Mesodermal cell (in vitro differentiated cells): ENCODE measurements around the gene SMTN.
"Not testable (repeated sequence)": the region's sequence is repeated elsewhere in the genome, so short reads cannot be mapped to it uniquely, and the experiment has no call there.

Experiments used
- H3K27ac ChIP-seq: 2 replicates; pipeline ENCODE4 v1.7.0; 2013; ENCODE audit warnings: mild to moderate bottlenecking, low read depth, low read length, moderate library complexity; ENCODE audit not compliant: severe bottlenecking
- H3K36me3 ChIP-seq: 2 replicates; pipeline ENCODE4 v1.7.1; 2013; ENCODE audit warnings: mild to moderate bottlenecking, low read length, moderate library complexity; ENCODE audit not compliant: control insufficient read depth, insufficient read depth
- H3K4me1 ChIP-seq: one replicate; pipeline ENCODE4 v1.7.1; 2013; ENCODE audit warnings: mild to moderate bottlenecking, low read length; ENCODE audit not compliant: insufficient read depth, control insufficient read depth, poor library complexity, severe bottlenecking
- H3K4me3 ChIP-seq: 2 replicates; pipeline ENCODE4 v1.7.0; 2013; ENCODE audit warnings: low read length, control low read depth, mild to moderate bottlenecking; ENCODE audit not compliant: insufficient read depth, poor library complexity, severe bottlenecking; ENCODE audit errors: extremely low read depth
- H3K9me3 ChIP-seq: 2 replicates; pipeline ENCODE4 v1.7.1; 2013; ENCODE audit warnings: mild to moderate bottlenecking, low read length, moderate library complexity; ENCODE audit not compliant: control insufficient read depth
- WGBS, 2 experiments: methylation state at CpG; one replicate each; pipeline ENCODE4 v1.1.5; 2013; ENCODE audit warnings: missing lambda C conversion rate in 2 of 2; ENCODE audit not compliant: insufficient coverage in 2 of 2; 5-methylcytosine and 5-hydroxymethylcytosine counted together

SMTN gene

DNA sequence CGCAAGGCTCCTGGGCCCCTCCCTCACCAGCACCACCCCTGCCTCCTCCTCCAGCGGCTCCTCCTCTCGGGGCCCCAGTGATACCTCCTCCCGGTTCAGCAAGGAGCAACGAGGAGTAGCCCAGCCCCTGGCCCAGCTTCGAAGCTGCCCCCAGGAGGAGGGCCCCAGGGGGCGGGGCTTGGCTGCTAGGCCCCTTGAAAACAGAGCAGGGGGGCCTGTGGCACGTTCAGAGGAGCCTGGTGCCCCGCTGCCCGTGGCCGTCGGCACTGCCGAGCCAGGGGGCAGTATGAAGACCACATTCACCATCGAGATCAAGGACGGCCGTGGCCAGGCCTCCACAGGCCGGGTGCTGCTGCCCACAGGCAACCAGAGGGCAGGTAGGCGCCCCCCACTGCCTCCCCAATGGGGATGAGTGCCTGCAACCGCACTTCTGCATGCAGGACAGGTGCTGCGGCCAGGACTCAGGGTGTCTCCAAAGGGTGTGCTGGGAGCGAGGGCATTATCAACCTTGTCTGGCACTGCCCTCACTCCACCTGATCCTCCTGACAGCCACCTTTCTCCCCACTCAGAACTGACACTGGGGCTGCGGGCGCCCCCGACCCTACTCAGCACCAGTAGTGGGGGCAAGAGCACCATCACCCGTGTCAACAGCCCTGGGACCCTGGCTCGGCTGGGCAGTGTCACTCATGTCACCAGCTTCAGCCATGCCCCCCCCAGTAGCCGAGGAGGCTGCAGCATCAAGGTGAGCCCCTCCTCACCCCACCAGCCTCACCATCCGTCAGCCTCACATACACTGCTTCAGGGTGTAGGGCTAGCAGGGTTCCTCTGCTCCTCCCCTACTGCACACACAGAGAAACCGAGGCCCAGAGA is 10.2 kb downstream of the SMTN start:
- Histone ChIP-seq H3K27ac (no peak overlapping the region), H3K4me1 (no peaks in the 10 kb centered on the region), H3K9me3 (no peaks in the 10 kb centered on the region), H3K4me3 (no peak overlapping the region), H3K36me3 (peaks cover 83% of the 10 kb centered on the region)
- WGBS, 2 experiments, result 79 to 85% methylated on average over 19 to 23 of the region's 29 CpGs

DNA sequence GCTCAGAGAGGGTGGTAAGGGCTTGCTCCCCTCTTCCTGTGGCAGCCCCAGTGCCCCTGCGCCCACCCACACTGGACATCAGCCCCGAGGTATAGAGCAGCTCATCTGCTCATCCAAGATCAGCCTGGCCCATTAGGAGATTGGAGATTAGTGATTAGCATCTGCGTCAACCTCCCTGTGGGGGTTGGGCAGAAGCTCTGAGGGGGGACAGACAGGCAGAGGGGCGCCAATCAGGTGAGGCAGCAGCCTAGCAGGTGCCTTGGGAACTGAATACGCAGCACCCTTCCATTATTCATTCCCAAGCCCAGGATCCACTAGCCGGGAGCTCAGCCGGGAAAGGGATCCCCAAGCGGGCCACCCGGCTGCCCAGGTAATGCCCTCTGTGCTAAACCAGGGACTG is 11.0 kb downstream of the SMTN start:
- H3K4me1 ChIP-seq, result no peaks in the 10 kb centered on the region
- peaks cover 91% of the 10 kb centered on the region for H3K36me3 ChIP-seq
- no peak overlapping the region for H3K4me3 ChIP-seq
- no peak overlapping the region for H3K27ac ChIP-seq
- H3K9me3 ChIP-seq, result no peaks in the 10 kb centered on the region
- WGBS, 2 experiments, result 97% methylated on average over 6 to 7 of the region's 9 CpGs

DNA sequence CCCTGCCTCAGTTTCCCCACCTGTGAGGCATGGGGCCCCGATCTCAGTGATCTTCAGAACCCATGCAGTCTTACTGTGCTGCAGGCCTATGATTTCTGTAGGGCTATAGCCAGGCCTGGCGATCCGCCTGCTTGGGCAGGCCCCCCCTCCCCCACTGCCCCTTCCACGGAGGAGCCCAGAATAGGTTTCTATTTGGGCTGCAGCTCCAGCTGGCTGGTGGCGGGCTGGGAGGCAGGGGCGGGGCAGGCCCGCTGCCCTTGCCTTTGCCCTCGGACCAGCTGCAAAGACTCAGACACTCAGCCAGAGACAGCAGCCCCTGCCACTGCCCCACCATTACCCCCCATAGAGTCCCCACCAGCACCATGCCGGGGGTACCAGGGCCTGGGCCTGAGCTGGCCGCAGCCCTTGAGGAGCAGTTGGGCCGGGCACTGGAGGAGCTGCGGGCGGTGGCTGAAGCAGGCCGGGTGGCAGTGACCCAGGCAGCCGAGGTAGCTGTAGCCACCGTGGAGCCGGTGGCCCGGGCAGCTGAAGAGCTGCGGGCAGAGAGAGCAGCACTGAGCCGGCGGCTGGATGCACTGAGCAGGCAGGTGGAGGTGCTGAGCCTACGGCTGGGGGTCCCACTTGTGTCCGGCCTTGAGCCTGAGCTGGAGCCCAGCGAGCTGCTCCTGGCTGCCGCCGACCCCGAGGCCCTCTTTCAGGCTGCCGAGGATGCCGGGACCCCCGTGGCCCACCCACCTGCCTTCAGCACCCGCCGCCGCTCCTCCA is 12.2 kb downstream of the SMTN start:
- no peak overlapping the region for H3K27ac ChIP-seq
- H3K4me3 ChIP-seq, result no peak overlapping the region
- WGBS, 2 experiments, result 96% methylated on average over 14 to 26 of the region's 33 CpGs
- no peaks in the 10 kb centered on the region for H3K4me1 ChIP-seq
- no peaks in the 10 kb centered on the region for H3K9me3 ChIP-seq
- peaks cover 92% of the 10 kb centered on the region for H3K36me3 ChIP-seq

DNA sequence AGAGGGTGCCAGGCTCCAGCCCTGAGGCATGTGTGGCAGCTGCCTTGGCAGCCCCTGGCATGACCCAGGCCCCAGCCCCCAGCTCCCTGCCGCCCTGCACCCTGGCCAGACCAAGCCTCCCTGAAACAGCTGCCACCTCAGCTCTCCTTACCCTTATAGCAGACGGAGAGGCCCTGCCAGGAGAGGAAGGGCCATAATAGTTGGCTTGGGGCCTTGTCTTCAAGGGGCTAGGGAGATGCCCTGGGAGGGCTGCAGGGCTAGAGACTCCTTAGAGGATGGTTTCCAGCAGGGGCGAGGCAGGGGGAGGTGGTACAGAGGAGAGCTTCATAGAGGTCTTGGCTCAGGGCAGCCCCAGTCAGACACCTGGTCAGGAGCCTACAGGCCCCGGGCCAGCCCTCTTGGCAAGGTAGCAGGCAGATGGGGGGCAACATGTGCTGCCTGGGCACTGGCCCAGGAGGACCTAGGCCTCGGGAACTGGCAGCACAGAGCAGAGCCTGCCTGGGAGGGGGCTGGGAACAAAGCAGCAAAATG is 13.0 kb downstream of the SMTN start:
- no peaks in the 10 kb centered on the region for H3K9me3 ChIP-seq
- no peaks in the 10 kb centered on the region for H3K4me1 ChIP-seq
- 90 to 100% methylated on average over 4 to 5 of the region's 5 CpGs for WGBS, 2 experiments
- peaks cover 94% of the 10 kb centered on the region for H3K36me3 ChIP-seq
- H3K27ac ChIP-seq, result no peak overlapping the region
- H3K4me3 ChIP-seq, result no peak overlapping the region

DNA sequence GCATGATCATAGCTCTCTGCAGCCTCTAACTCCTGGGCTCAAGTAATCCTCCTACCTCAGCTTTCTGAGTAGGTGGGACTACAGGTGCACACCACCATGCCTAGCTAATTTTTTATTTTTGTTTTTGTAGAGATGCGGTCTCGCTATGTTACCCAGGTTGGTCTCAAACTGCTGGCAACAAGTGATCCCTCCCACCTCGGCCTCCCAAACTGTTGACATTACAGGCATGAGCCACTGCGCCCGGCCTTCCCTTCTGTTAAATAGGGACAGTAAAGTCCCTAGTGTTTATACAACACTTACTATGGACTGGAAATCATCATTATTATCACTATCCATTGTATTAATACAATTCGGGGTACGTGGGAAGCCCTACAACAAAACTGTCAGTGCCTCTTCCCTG is 13.6 kb downstream of the SMTN start:
- peaks cover 95% of the 10 kb centered on the region for H3K36me3 ChIP-seq
- no peak overlapping the region for H3K4me3 ChIP-seq
- H3K9me3 ChIP-seq, result no peaks in the 10 kb centered on the region
- no peaks in the 10 kb centered on the region for H3K4me1 ChIP-seq
- H3K27ac ChIP-seq, result no peak overlapping the region
- 92 to 100% methylated on average over 2 to 3 of the region's 7 CpGs for WGBS, 2 experiments

DNA sequence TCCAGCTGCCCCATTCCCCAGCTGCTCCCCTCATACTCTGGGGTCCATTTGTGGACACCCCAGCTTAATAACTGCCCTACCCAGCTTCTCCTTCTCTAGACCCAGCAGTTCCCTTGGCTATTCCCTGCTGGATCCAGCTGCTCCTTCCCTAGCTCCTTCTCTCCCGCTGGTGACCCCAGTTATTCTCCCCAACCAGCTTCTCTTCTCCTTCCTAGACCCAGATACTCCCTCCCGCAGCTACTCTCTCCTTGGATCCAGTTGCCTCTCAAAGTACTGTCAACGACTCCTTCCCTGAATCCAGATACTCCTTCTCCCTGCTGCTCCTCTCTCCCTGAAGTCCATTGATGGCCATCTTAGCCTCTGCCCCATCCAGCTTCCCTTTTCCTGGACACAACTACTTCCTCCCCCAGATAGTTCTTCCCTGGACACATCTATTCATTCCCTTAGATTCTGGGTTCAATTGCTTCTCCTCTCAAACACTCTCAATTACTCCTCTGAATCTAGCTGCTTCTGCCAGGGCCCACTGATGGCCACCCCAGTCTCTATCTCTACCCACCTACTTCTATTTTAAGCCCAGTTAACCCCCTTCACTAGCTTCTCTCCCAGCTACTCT is 14.6 kb downstream of the SMTN start:
- Histone ChIP-seq H3K4me1 (no peaks in the 10 kb centered on the region), H3K9me3 (no peaks in the 10 kb centered on the region), H3K4me3 (no peak overlapping the region), H3K36me3 (peaks cover 93% of the 10 kb centered on the region), H3K27ac (no peak overlapping the region)
- WGBS, 2 experiments, result 95 to 100% methylated on average over 1 to 3 of the region's 3 CpGs

DNA sequence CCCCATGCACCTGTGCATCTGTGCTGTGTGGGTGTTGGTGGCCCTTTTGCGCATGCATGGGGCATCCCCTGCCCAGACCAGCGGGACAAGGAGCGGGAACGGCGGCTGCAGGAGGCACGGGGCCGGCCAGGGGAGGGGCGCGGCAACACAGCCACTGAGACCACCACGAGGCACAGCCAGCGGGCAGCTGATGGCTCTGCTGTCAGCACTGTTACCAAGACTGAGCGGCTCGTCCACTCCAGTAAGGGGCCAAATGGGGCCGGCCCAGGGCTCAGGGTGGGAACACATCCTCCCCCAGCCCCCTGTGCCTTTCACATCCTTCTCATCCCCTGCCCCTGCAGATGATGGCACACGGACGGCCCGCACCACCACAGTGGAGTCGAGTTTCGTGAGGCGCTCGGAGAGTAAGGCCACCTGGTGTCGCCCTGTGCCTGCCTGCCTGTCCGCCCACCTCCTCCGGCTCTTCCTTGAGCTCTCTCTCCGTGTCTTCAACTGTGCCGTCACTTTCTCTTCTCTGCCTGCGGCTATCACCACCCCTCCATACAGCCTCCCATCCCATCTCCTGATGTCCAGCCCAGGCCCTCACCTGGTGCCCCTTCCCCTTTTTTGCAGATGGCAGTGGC is 15.7 kb downstream of the SMTN start:
- Histone ChIP-seq H3K27ac (no peak overlapping the region), H3K4me3 (no peak overlapping the region), H3K4me1 (no peaks in the 10 kb centered on the region), H3K36me3 (peaks cover 88% of the 10 kb centered on the region), H3K9me3 (no peaks in the 10 kb centered on the region)
- WGBS, 2 experiments, result 91% methylated on average over 21 to 27 of the region's 27 CpGs

DNA sequence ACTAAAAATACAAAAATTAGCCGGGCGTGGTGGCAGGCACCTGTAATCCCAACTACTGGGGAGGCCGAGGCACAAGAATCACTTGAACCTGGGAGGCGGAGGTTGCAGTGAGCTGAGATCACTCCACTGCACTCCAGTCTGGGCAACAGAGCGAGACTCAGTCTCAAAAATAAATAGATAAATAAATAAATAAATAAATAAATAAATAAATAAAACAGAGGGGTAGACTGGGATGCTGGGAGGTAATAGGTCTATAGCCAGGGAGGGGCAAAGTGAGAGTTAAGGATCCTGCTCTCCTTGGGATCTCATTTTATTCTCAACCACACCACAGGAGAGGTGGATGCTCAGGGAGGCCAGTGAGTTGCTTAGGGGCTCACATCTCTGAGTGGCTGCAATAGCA is 16.4 kb downstream of the SMTN start:
- 90 to 100% methylated on average over 2 to 3 of the region's 5 CpGs for WGBS, 2 experiments
- not testable (repeated sequence) for H3K27ac ChIP-seq, H3K4me1 ChIP-seq, H3K9me3 ChIP-seq, H3K4me3 ChIP-seq
- H3K36me3 ChIP-seq, result peaks cover 80% of the 10 kb centered on the region

DNA sequence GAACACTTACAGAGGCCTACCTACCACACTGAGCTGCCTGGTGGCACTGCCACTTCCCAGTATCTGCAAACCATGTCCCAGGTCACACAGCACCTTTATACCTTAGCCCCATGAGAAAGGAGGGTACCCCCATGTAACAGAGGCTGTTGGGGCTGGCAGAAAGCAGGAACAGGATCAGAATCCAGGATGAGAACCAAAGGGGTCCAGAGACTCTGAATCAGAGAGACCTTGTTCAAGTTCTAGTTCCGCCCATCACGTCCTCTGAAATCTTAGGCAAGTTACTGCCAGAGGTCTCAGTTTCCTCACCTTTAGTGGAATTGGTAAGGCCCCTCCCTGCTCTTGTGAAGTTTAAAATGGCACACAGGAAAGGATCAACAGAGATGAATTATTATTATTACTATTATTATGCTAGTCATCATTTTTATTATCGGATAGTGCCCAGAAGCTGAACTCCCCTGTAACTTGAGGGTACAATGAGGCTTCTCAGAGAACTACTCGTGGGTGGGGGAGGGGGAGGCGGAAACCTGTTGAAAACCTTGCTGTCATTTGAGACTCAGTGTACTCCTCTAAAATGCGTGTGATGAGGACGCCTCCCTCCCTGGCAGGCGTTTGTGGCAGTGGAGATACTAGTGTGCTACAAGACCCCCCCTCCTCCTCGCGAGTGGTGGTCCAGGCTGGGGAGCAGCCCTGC is 17.0 kb downstream of the SMTN start:
- WGBS, 2 experiments, result 90 to 97% methylated on average over 7 to 9 of the region's 10 CpGs
- Histone ChIP-seq H3K9me3 (no peaks in the 10 kb centered on the region), H3K36me3 (peaks cover 77% of the 10 kb centered on the region), H3K4me3 (no peak overlapping the region), H3K4me1 (peaks cover 10% of the 10 kb centered on the region), H3K27ac (no peak overlapping the region)

DNA sequence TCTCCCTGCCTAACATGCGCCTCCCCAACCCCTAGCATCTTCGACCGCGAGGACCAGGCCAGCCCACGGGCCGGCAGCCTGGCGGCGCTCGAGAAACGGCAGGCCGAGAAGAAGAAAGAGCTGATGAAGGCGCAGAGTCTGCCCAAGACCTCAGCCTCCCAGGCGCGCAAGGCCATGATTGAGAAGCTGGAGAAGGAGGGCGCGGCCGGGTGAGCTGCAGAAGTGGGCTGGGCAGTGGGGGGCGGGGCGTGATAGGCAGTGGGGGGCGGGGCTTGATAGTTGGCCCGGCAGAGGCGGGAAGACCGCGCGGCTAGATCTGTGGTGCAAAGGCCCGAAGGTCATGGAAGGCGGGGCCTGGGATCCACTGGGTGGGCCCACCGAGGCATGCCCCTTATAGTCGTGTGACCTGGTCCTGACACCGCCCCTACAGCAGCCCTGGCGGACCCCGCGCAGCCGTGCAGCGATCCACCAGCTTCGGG is 17.6 kb downstream of the SMTN start:
- Histone ChIP-seq H3K36me3 (peaks cover 73% of the 10 kb centered on the region), H3K4me3 (no peak overlapping the region), H3K9me3 (no peaks in the 10 kb centered on the region), H3K4me1 (peaks cover 12% of the 10 kb centered on the region), H3K27ac (no peak overlapping the region)
- 85 to 89% methylated on average over 23 to 27 of the region's 36 CpGs for WGBS, 2 experiments
